ENCODE measurements around the gene RTN4R. TPM values are rescaled to one million over a fixed set of nuclear protein-coding genes. Genes with fewer than 3 reads are reported as not detected.
A peak's percentile ranks its signal among the peaks of the same experiment; 100 is the strongest.

The RTN4R gene
- total and polyA plus RNA-seq, 2 experiments from 2014 or later = 10.6 to 38.4 TPM

DNA sequence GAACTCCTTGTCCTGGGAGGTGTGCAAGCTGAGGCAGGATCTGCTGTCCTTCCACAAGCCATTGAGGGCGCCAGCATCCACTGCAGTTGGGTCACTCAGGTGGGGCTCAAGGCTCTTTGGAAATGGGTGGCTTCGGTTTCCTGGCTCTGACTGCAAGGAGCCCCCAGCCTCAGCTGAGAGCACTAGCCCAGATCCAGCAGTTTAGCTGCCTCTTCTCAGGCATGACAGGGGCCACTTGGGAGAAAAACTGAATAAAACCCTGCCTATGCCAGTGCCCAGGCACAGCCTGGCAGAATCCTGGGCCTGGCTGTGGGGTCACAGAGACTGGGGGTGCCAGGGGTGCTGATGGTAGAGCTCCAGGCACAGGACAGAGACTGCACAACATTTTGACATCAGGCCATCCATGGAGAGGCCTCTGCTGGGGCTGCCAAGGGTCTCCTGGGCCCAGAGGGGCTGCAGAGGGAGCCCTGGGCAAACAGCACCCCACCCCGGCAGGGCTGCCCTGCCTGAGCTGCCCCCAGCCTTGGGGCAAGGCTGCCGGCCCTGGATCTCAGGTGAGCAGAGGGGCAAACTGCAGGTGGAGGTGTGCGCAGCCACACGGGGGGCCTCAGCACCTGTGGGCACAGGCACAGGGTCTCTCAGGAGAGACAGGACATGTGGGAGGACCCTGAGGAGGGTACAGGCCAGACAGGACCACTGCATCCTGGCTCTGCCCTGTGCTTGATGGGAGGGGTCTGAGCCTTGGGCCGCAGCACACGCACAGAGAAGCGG is 28.3 kb downstream of the RTN4R start:
- peaks cover 10% of the 10 kb centered on the region for H3K27me3 Mint-ChIP-seq (ENCODE audit: insufficient read depth, low read depth, poor library complexity)

More for the DNA sequence above, 28.3 kb downstream of the RTN4R start:
- Mint-ChIP-seq H3K27ac (0 out of 2 replicates have a peak overlapping the region, but pooled peaks have one; percentile 40), H3K4me1 (peaks cover 19% of the 10 kb centered on the region), H3K9me3 (no peaks in the 10 kb centered on the region; the same call in 1 of the 3 replicates), H3K4me3 (no peak overlapping the region), H3K36me3 (ENCODE audit: low read depth) (no peaks in the 10 kb centered on the region; the same call in 2 of the 3 replicates)
- H3K79me2 ChIP-seq (replicated peaks; ENCODE audit: insufficient read depth) = no peaks in the 10 kb centered on the region
- H3F3A ChIP-seq (replicated peaks; ENCODE audit: low read depth) = 0 out of 2 replicates have a peak, but pooled peaks cover 4% of the 10 kb centered on the region
- no peak overlapping the region for H3K27ac ChIP-seq (ENCODE audit: low read depth)
- ATAC-seq = peak; percentile 13
- no peaks in the 10 kb centered on the region for H3K27me3 ChIP-seq (ENCODE audit: insufficient read depth)
- DNase-seq (ENCODE audit: low spot score) = no peak
- peaks cover 4% of the 10 kb centered on the region; the same call in 1 of the 2 replicates for H3K4me1 ChIP-seq (ENCODE audit: insufficient read depth)
- H3K9me2 ChIP-seq (ENCODE audit: insufficient read depth) = no peaks in the 10 kb centered on the region
- no peaks in the 10 kb centered on the region for H3K36me3 ChIP-seq (ENCODE audit: insufficient read depth)
- H3K4me3 ChIP-seq = no peak overlapping the region
- no peak overlapping the region for H3K4me2 ChIP-seq
- no peak overlapping the region for H2AFZ ChIP-seq
- TF ChIP-seq, protein P1, sequence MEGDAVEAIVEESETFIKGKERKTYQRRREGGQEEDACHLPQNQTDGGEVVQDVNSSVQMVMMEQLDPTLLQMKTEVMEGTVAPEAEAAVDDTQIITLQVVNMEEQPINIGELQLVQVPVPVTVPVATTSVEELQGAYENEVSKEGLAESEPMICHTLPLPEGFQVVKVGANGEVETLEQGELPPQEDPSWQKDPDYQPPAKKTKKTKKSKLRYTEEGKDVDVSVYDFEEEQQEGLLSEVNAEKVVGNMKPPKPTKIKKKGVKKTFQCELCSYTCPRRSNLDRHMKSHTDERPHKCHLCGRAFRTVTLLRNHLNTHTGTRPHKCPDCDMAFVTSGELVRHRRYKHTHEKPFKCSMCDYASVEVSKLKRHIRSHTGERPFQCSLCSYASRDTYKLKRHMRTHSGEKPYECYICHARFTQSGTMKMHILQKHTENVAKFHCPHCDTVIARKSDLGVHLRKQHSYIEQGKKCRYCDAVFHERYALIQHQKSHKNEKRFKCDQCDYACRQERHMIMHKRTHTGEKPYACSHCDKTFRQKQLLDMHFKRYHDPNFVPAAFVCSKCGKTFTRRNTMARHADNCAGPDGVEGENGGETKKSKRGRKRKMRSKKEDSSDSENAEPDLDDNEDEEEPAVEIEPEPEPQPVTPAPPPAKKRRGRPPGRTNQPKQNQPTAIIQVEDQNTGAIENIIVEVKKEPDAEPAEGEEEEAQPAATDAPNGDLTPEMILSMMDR (conservative IDR thresholded peaks at IDR 0.05; ENCODE audit: low read depth in 2 of 2) = peak in 1 of 2 experiments; percentile 22; a peak in 1 of 4 replicates
- TF ChIP-seq, protein P2, sequence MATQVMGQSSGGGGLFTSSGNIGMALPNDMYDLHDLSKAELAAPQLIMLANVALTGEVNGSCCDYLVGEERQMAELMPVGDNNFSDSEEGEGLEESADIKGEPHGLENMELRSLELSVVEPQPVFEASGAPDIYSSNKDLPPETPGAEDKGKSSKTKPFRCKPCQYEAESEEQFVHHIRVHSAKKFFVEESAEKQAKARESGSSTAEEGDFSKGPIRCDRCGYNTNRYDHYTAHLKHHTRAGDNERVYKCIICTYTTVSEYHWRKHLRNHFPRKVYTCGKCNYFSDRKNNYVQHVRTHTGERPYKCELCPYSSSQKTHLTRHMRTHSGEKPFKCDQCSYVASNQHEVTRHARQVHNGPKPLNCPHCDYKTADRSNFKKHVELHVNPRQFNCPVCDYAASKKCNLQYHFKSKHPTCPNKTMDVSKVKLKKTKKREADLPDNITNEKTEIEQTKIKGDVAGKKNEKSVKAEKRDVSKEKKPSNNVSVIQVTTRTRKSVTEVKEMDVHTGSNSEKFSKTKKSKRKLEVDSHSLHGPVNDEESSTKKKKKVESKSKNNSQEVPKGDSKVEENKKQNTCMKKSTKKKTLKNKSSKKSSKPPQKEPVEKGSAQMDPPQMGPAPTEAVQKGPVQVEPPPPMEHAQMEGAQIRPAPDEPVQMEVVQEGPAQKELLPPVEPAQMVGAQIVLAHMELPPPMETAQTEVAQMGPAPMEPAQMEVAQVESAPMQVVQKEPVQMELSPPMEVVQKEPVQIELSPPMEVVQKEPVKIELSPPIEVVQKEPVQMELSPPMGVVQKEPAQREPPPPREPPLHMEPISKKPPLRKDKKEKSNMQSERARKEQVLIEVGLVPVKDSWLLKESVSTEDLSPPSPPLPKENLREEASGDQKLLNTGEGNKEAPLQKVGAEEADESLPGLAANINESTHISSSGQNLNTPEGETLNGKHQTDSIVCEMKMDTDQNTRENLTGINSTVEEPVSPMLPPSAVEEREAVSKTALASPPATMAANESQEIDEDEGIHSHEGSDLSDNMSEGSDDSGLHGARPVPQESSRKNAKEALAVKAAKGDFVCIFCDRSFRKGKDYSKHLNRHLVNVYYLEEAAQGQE (IDR thresholded peaks at IDR 0.05; ENCODE audit: unreplicated experiment) = no peak
- H4K20me1 ChIP-seq (replicated peaks; ENCODE audit: insufficient read depth) = no peaks in the 10 kb centered on the region
